Measurements from ENCODE around the gene PRR23B.

The PRR23B gene

GRCh38 chr3:138972941-138973340, 47.8 kb downstream of the PRR23B start:
- DNase-seq: no peak

- no peak for DNase-seq
These were observed 48.9 kb downstream of the PRR23B start for GRCh38 chr3:138971766-138972320.
